Stimulated activated naive CD4-positive, alpha-beta T cell (primary cell): ENCODE results near the gene KIF4A.

ENCODE experiments used
- DNase-seq, 6 experiments: peaks; one replicate each; lab custom pipeline; 2025; lab: John Stamatoyannopoulos, UW

Gene KIF4A

GRCh38 chrX:70444326-70444945 lies 154.5 kb downstream of the KIF4A start, which contains the start of gene DLG3:
Gene DLG3, plus strand, starts transcription at chrX:70444835. Its CDS starts 367 bp downstream, at chrX:70445202.
- DNase-seq: no peak

- DNase-seq: no peak
Observed at GRCh38 chrX:70444946-70445656, 155.2 kb downstream of the KIF4A start.

GRCh38 chrX:70445951-70446350 lies 156.0 kb downstream of the KIF4A start:
- no peak for DNase-seq

GRCh38 chrX:70446380-70447350 lies 156.8 kb downstream of the KIF4A start:
- DNase-seq: no peak

- DNase-seq: no peak
Observed at GRCh38 chrX:70449457-70449966, 159.6 kb downstream of the KIF4A start.

GRCh38 chrX:70452143-70452733 lies 162.3 kb downstream of the KIF4A start:
- peak in 5 of 6 experiments; percentile 1 to 39 (median 20) for DNase-seq

GRCh38 chrX:70453024-70453618 lies 163.2 kb downstream of the KIF4A start:
- no peak for DNase-seq

- DNase-seq: peak; percentile 24 to 63 (median 50)
Observed at GRCh38 chrX:70454441-70455365, 164.8 kb downstream of the KIF4A start.

GRCh38 chrX:70455366-70456202 lies 165.7 kb downstream of the KIF4A start:
- no peak for DNase-seq

GRCh38 chrX:70456256-70456655 lies 166.4 kb downstream of the KIF4A start:
- DNase-seq: peak in 1 of 6 experiments; percentile 6

GRCh38 chrX:70461026-70461425 lies 171.1 kb downstream of the KIF4A start:
- no peak for DNase-seq

GRCh38 chrX:70464051-70464450 lies 174.1 kb downstream of the KIF4A start:
- no peak for DNase-seq

- DNase-seq: no peak
Observed at GRCh38 chrX:70466968-70467367, 177.1 kb downstream of the KIF4A start.

GRCh38 chrX:70468709-70469108 lies 178.8 kb downstream of the KIF4A start:
- DNase-seq: no peak
